DMS53 treated with DMSO at 0.1 percent for 48 hours (cell line): ENCODE measurements around the gene PRICKLE4.
A peak's percentile ranks its signal among the peaks of the same experiment; 100 is the strongest.

Experiments used
- DNase-seq: peaks from one replicate; lab custom pipeline; 2025; ENCODE audit not compliant: unreplicated experiment; lab: John Stamatoyannopoulos, UW

PRICKLE4 gene

DNA sequence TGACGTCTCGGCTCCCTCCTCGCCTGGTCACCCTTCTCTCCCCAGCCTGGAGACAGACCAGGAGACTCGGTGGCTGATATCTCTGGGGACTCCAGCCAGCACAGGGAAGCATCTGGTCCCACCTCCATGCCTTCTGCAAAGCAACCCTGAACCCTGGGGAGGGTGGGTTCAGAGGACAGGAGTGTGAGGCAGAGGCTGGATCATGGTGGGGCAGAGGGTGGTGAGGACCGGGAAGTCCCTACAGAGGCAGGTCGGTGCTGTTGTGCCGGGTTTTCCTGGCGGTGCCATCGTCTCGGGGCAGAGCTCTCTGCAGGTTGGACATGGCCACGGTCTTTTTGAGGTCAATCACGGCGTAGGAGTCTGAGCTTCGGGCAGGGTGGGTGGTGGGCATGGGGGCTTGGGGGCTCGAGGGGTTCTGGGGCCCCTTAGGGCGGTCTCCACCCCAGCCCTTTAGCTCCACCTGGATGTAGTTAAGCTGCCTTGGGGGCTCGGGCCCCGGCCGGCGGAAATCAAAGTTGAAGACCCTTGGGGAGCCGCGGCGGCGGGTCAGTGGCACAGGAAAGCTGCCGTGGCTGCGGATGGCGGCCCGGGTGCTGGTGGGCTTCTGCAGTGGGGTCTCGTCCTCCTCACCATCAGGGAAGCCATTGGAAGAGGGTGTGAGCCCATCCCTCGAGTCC lies 10.1 kb upstream of the PRICKLE4 start:
- no peak for DNase-seq

DNA sequence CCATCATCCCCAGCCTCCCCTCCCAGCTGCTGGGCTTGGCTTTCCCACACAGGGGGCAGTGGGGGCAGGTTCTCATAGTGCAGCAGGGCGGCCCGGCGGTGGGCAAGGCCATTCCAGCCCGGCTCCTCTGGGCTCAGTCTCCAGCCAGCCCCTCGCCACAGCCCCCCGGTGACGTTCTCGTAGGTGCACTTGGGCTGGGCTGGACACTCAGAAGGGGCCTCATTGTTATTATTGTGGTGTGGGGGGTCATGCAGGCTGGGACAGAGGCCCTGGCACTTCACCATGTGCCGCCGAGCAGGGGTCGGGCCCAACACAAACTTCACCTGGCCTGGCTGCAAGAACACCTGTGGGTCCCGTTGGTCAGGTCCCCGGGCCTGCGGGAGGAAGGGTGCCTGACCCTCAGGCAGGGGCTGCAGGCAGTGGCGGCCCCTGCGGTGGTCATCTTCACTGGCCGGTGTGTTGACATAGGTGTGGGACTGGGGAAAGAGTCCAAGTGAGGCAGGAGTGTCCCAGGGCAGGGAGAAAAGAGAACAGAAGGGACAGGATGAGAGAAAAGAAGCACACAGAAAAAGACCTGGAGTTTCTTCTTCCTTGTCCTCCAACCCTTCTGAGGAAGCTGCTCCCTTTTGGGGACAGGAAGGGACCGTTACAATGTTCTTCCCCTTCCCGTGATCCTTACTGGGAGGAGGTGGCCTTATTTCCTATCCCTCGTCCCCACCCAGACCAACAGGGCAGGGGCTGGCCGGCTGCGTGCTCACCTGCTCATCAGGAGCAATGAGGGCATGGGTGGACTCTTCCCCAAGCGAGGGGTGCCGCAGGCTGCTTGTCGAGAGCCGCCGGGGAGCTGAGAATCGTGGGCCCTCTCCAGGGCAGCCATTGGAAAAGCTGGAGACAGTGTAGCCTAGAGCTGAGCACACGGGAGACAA lies 9.3 kb upstream of the PRICKLE4 start:
- DNase-seq, result no peak

DNA sequence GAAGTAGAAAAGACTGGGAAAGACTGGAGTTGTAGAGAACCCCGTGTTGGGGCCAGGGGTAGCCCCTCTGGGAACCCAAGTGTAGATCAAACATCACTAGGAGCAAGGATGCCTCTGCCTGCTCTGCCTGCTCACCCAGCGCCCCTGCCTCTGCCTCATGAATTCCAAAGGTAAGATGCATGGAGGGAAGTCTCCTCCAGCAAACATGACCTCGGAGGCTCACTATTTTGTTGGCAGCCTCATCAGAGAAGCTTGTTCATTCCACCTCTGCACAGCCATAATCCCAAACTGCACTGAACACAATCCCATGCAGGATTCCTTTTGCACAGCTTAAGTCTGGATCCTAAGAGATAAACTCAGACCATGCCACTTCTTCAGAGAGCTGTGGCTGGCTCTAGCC lies 5.7 kb upstream of the PRICKLE4 start:
- DNase-seq, result no peak

DNA sequence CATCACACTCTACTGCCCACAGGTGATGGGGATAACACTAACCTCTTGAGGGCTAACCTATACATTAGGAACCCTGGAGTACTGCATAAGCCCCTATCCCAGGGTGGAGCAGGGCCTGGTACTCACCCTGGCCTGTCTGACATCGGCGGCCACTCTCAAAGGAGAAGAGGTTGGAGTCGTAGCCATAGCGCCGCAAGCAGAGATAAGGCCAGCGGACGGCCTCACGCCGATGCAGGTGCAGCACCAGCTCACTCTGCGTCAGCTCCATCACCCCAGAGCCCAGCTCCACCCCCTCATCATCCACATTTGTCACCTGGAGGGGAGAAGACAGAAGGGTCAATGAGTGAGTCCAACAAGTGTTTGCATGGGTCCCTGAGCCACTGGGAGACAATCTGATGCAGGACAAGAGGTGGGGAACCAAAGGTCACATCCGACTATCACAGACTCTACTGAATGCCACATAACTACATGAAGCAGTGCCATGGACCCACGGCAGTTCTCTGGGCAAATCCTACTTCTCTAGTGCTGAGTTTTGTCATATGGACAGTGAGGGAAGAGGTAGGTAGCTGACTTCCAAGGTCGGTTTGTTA lies 5.2 kb upstream of the PRICKLE4 start:
- no peak for DNase-seq

DNA sequence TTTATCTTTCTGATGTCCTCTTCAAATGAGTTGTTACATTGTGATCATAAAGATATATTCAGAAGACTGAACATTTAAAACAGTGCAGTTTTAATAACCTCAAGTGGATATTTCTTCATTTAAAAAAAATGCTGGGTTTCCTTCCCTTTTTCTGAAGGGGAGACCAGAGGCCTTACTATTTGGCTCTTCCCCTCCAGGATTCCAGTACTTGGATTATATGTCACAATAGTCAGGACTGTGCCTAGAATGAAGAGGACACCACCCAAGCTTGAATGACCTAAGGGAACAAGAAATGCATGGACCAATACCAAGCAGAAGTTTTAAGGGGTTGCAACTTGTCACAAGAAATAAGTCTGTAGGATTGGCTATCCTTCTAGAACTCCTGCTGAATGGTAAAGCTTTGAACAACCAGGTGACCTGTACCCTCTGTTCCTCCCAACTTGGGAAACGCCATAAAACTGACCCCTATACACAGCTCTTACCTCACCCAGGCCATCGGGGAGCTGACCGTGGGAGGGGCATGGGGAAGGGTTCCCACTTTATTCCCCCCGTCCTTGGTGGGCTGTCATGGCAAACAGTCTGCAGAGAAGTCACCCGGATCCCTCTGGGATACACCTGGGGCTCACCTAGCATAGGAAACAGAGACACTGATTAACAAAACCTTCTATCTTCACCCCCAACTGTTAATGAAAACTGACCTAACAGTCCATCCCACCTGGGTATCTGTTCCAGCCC lies 2.9 kb upstream of the PRICKLE4 start:
- no peak for DNase-seq

DNA sequence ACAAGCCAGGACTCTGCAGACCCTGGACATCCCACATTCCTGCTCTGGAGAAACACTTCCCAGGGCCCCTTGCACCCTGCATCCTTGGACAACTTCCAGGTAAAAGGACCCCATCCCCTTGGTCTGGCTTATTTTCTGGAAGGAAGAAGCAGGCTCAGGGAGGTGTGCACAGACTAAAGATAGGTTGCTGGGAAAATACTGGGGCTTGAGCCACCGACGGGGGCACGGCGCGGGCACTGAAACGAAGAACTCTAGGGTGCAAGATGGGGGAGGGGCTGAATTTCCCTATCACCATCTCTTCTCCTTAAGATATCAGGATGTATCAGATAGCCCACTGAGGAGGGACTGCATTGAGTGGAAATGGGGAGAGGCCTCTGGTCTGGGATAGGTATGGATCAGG lies 1.7 kb upstream of the PRICKLE4 start:
- no peak for DNase-seq

DNA sequence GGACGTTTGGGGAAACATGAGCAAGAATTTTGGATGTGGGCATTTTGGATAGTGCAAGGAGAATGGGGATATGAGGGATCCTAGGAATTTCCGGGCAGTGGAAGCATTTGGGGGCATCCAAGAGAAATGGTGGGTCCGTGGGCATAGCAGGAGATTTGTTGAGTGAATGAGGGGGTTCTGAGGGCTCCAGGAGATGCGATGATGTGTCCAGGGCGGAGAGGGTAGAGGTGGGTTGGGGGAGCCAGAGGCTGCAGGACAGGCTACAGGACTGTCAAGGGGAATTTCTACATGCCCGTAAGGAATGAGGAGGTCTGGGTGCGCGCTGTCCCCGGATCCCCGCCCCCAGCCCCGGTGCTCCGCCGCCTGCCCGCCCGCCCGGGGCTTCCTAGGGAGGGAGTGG lies 1.2 kb upstream of the PRICKLE4 start:
- no peak for DNase-seq

DNA sequence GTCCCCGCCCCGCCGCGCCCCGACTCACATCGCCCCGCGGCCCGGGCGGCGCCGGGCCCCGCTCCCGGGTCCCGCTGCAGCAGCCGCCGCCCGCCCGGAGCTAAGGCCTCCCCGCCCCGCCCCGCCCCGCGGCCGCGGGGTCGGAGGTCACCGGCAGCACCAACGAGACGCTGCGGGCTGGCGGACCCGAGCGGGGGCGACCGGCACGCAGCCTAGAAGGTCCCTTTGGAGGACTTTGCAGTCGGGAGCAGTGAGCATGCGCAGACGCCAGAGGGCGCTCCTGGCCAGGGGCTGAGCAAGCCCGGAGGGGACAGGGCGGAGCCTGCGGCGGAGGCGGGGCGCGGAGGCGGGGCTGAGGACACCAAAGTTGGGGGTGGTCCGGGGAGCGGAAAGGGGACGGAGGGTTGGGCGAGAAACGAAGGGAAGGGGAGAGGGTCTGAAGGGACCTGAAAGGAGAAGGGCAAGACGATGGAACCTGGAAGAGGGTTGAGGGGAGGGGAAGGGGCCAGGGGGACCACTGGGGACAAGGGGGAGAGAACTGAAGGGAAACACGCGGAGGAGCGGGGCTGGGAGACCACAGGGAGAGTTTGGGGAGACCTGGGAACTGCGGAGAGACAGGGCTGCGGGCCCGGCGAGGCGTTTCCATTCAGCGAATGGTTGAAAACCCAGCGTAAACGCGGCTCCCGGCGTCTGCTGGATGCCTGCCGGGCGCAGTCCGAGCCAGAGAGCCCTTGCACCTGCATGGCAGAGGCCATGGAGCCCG lies 613 bp upstream of the PRICKLE4 start, which contains the start of gene FRS3:
FRS3 (minus strand) TSS at position 113 of the 763 bp plus-strand sequence. CDS start 2,913 bp downstream, outside the sequence.
- peak; percentile 90 for DNase-seq

DNA sequence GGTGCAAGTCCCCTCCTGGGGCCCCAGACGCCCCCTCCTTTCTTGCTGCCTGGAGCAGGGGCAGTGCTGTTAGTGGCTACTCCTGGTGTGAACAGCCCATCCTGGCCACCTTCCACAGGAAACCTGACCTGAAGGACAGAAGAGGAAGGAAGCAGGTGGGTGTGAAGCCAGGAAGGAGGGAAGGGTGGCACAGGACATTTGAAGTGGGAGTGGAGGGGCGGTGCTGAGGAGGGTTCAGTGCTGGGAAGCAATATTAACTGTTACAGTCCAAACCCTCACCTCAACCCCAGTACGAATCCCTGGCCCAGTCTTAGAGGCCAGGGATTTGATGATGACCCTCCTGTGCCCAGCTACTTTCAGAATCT lies 766 bp downstream of the PRICKLE4 start:
- DNase-seq, result no peak

DNA sequence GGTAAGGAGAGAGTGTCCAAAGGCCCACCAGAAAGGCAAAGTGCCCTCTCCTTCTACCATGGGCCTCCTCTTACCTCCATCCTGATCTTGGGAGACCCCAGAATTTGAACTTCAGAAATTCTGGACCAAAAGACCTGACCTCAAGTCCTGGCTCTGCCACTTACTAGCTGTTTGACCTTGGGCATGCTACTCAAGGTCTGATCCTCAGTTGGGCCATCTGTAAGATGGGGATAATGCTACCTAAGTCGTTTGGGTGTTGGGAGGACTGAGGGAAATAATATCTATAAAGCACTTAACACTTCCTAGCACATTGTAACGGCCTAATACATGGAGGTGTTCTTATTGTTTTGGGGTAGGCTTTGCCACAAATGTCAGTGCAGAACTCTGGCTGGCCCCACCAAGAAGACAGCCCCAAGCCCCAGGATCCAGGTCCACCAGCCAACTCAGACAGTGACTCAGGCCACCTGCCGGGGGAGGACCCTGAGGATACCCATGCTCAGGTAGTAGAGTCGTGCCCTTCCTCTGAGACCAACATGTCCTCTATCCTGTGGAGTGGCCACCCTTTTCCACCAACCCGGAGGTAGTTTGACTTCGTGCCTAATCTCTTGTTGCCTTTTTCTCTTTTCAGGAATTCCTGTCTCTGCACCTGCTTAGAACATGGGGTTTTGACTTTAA lies 2.7 kb downstream of the PRICKLE4 start:
- no peak for DNase-seq

DNA sequence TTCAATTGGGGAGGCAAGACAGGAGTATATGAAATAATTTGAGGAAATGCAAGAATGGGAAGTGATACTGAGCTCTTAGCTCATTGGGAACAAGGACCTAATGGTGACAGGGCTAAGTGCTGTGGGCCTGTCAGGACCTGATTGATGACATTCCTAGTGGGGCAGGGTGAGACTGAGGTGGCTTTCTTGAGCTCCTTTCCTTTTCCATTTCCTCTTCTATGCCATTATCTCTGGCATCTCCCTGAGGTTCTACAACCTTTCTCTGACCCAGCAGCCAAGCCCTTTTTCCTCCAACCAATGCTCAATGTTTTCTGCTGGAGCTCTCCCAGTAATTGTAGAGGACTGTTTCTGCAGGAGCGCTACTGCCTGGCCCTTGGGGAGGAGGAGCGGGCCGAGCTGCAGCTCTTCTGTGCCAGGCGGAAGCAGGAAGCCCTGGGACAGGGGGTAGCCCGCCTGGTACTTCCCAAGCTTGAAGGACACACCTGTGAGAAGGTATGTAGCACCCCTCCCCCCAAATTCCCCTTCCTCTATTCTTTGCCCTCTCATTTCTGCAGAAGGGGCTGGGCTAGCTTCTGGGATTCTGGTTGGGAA lies 4.1 kb downstream of the PRICKLE4 start:
- DNase-seq, result no peak

DNA sequence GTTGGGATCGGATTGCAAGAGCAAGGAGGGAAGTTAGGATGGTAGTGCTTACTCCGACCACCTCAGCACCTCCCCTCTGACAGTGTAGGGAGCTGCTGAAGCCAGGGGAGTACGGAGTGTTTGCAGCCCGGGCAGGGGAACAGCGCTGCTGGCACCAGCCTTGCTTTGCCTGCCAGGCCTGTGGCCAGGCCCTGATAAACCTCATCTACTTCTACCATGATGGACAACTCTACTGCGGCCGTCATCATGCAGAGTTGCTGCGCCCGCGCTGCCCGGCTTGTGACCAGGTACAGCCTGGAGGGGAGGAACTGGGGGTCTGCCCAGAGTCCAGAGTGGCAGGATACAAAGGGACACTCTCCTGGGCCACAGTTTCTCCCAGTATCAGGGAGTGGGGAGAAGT lies 4.7 kb downstream of the PRICKLE4 start:
- no peak for DNase-seq

DNA sequence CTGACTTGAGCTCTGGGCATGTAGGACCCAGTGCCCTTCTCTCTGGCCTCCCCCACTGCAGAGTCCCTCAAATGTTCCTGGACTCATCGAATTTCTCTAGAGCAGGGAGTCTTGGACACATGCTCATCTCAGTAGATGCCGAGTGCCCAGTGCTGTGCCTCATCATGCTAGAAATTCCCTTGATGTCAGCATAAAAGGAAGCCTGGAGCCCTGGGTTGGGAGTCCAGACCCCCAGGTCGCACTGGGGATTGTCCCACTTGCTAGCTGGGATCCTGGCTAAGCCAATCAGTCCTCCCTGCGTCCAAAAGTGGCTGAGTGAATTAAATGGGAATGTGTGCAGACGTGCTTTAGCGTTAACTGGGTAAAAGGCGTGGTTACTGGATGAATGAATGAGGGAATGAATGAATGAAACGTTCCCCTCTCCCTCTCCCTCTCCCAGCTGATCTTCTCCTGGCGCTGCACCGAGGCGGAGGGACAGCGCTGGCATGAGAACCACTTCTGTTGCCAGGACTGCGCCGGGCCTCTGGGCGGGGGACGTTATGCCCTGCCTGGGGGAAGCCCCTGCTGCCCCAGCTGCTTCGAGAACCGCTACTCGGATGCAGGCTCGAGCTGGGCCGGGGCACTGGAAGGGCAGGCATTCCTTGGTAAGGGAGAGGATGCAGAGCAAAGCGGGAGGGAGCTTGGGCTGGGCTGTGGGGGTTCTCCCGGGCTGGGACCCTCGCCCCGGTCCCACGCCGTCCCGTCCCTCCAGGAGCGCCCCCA lies 5.3 kb downstream of the PRICKLE4 start:
- DNase-seq, result no peak

DNA sequence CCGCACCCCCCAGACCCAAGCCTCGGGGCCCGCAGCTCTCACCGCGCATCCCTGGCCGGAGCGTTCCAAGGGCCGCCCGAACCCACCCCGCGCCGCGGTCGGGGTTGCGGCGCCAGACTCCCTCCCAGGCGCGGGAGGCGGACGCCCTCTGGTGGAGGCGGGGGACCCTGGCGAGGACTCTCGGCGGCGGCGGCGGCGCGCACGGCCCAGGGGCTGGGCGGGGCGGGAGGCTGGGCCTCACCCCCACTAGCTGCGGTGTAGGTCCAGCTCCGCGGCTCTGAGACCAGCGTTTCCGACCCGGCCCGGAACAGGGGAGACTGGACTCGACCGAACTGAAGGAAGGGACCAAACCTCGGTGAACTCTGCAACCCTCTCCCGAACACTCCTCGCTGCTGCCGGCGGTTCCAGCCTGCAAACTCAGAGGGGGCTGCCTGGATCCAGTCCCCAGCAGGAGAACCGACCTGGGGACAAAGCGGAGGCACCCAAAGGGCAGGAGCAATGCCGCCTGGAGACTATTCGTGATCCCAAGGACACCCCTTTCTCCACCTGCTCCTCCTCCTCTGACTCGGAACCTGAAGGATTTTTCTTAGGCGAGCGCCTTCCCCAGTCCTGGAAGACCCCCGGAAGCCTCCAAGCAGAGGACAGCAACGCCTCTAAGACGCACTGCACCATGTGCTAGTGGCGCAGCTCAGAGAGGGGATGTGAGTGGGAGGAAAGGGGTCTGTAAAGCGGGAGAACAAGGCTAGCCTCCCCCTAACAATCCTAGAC lies 6.1 kb downstream of the PRICKLE4 start:
- DNase-seq, result peak; percentile 61

DNA sequence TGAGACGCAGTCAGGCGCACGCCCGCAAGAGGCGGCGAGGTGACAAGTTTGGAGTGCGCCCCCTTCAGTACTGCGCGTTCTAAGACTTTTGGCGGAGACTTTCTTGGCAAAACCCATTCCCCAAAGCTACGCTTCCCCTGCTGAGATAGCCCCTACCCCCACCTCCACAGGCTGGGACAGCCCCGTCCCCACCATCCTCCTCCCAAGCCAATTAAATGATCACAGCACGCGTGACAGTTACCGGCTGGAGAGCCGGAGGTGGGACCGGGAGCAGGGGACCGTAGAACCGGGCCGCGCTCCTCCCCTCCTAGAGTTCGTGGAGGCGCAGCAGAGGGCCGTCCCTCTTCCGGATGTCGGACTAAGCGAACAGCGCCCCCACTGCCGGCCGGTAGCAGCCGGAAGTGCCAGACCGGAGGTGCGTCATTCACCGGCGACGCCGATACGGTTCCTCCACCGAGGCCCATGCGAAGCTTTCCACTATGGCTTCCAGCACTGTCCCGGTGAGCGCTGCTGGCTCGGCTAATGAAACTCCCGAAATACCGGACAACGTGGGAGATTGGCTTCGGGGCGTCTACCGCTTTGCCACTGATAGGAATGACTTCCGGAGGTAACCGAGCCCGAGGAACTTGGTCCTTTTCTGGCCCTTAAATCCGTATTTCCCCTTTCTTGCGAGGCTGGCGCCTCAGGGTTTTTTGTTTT lies 6.8 kb downstream of the PRICKLE4 start, which contains the start of gene TOMM6:
TOMM6 (plus strand) TSS at position 476 of the 699 bp plus-strand sequence; CDS start at position 480, 4 bp downstream.
- peak; percentile 88 for DNase-seq

DNA sequence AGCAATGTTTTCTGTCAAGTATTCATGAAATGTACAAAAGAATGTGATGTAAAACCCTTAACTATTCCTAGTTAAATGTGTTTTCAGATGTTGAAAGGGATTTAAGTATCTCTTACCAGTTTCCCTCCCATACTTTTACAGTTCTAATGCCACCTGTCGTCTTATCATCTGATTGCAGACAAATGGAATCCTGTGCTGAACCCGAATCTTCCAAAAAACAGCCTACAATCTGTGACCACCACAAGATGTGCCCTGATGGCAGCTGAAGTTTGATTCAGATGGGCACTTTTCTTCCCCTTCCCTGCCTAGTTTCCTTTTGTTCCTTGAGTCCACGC lies 8.8 kb downstream of the PRICKLE4 start:
- no peak for DNase-seq

DNA sequence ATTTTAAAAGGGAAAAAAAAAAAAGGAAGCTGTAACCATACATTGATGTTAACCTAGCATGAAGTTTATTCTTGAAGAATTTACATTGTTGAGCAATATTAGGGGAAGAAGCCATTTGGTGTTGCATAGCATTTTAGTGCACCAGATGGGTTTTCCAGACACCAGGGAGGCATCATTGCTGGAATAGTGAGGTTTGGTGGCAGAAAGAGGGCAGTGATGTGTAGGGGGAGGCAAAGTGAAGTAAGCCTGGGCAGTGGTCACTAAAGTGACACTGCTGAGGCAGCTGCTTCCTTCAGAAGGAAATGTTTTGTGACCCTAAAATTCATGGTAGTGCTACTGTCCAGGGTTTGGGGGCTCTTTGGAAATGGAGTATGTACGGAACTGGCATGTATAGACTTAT lies 9.5 kb downstream of the PRICKLE4 start:
- DNase-seq, result no peak

DNA sequence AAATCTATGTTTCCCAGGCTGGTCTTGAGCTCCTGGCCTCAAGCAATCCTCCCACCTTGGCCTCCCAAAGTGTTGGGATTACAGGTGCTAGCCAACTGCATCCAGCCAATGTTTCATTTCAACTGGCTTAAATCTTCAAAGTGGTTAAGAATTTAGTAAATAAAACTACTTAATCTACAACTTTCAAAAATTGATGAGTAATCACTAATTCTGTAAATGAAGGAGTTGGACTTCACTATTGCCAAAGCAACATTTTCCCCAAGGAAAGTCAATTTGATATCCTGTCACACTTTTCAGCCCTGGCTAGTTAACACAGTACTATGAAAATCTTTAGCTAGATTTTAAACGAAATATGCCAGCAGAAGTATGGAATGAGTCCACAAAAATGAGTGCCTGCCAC lies 10.7 kb downstream of the PRICKLE4 start:
- no peak for DNase-seq
